ENCODE results near the gene ATE1. TPM values are rescaled to one million over a fixed set of nuclear protein-coding genes. Genes with fewer than 3 reads are reported as not detected.
A peak's percentile ranks its signal among the peaks of the same experiment; 100 is the strongest.
"Not testable (repeated sequence)": the region's sequence is repeated elsewhere in the genome, so short reads cannot be mapped to it uniquely, and the experiment has no call there.

ATE1 gene
- total and polyA plus RNA-seq, 2 donors (not counting 1 experiment from before 2014, with no cell fraction given) = 8.2 to 32.0 TPM

DNA sequence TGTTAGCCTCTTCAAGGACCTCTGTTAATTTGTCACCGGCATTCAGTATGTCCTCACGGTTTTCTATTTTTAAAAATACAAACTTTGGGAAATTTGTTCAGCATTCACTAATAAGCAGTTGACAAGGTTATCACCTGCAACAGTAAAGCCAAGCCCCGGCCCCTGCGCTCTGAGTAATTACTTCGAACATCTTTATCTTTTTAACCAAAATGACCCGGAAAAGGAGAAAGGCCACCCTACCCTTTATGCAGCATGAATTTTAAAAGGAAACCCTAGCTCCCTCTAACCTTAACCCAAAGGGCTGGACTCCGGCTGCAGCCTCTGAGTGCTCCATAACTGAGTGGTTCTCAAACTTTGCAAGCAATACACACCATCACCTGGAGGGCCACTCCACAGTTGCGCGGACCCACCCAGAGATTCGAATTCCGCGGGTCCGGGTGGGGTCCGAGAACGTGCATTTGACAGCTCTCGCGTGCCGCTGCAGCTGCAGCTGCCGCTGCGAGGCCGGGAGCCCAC lies 46.2 kb upstream of the ATE1 start:
- intact Hi-C loops (cut with micrococcal nuclease) = loop anchor here (2.0 kb wide), 1 partner anchor 401 kb away; the partner anchor contains the start of gene PLEKHA1

GRCh38 chr10:121969086-121969485 lies 41.3 kb upstream of the ATE1 start:
- Histone ChIP-seq H3K36me3 (replicated peaks in 1 of 2; ENCODE audit: control extremely low read depth in 1 of 2, control insufficient read depth in 1 of 2, extremely low read depth in 1 of 2, insufficient read depth in 2 of 2, low read length in 1 of 2) (peaks cover 4 to 63% of the 10 kb centered on the region in 2 experiments), H3K79me2 (ENCODE audit: control insufficient read depth, insufficient read depth, low read length) (peaks cover 24% of the 10 kb centered on the region), H4K20me1 (ENCODE audit: control insufficient read depth, insufficient read depth, low read length, poor library complexity, severe bottlenecking) (peaks cover 35% of the 10 kb centered on the region), H3K4me1 (ENCODE audit: control insufficient read depth in 2 of 2, insufficient read depth in 2 of 2, low read length in 2 of 2) (peaks cover 9 to 10% of the 10 kb centered on the region in 2 donors)
- ATAC-seq (ENCODE audit: low read depth); H3K27ac Mint-ChIP-seq; DNase-seq; H3K4me2 ChIP-seq (replicated peaks; ENCODE audit: low read depth, low read length, poor library complexity, severe bottlenecking); H2AFZ ChIP-seq (ENCODE audit: insufficient read depth, low read depth, low read length, poor library complexity, severe bottlenecking); H3K9me3 ChIP-seq (ENCODE audit: control extremely low read depth in 1 of 3, control insufficient read depth in 2 of 3, insufficient read depth in 1 of 3, low read length in 2 of 3); H3K27me3 Mint-ChIP-seq; H3K9me3 Mint-ChIP-seq (ENCODE audit: insufficient read depth); H3K4me3 ChIP-seq (ENCODE audit: control extremely low read depth in 1 of 5, extremely low read depth in 1 of 5, insufficient read depth in 1 of 5, low read depth in 2 of 5, low read length in 4 of 5); H3K4me3 Mint-ChIP-seq; H3K9ac ChIP-seq (ENCODE audit: low read length); POLR2A ChIA-PET; H3K27ac ChIP-seq (ENCODE audit: low read length in 2 of 2); intact Hi-C loops (cut with micrococcal nuclease); H3K27me3 ChIP-seq (replicated peaks in 1 of 4; ENCODE audit: control extremely low read depth in 1 of 4, control insufficient read depth in 3 of 4, insufficient read depth in 4 of 4, low read length in 3 of 4): not testable (repeated sequence)
- 97% methylated on average over 5 of the region's 8 CpGs for whole genome bisulfite sequencing (ENCODE audit: insufficient coverage)
- CTCF ChIA-PET = interaction anchor here (0.7 kb wide), 1 partner anchor 789 kb away, joined by 6 read pairs; no protein-coding TSS in a partner anchor
- H3K4me1 Mint-ChIP-seq = peaks cover 14% of the 10 kb centered on the region

More for the DNA sequence above, 46.2 kb upstream of the ATE1 start:
- peak overlapping the region; percentile 51 to 93 (median 79) for H3K4me3 ChIP-seq (ENCODE audit: control extremely low read depth in 1 of 5, extremely low read depth in 1 of 5, insufficient read depth in 1 of 5, low read depth in 2 of 5, low read length in 4 of 5)
- H3K9me3 Mint-ChIP-seq (ENCODE audit: insufficient read depth) = no peaks in the 10 kb centered on the region
- no peaks in the 10 kb centered on the region for H3K27me3 Mint-ChIP-seq
- peaks cover 0 to 2% (median 0%) of the 10 kb centered on the region in 3 donors for H3K9me3 ChIP-seq (ENCODE audit: control extremely low read depth in 1 of 3, control insufficient read depth in 2 of 3, insufficient read depth in 1 of 3, low read length in 2 of 3)
- H3K27me3 ChIP-seq (replicated peaks in 1 of 4; ENCODE audit: control extremely low read depth in 1 of 4, control insufficient read depth in 3 of 4, insufficient read depth in 4 of 4, low read length in 3 of 4) = no peaks in the 10 kb centered on the region
- H3K4me1 Mint-ChIP-seq = peaks cover 20% of the 10 kb centered on the region
- H3K4me3 Mint-ChIP-seq = peak overlapping the region; percentile 70
- peak overlapping the region; percentile 81 for H3K4me2 ChIP-seq (replicated peaks; ENCODE audit: low read depth, low read length, poor library complexity, severe bottlenecking)
- DNase-seq (no peak), ATAC-seq (ENCODE audit: low read depth) (peak; percentile 10)
- H3K4me1 ChIP-seq (ENCODE audit: control insufficient read depth in 2 of 2, insufficient read depth in 2 of 2, low read length in 2 of 2) = peaks cover 11 to 17% of the 10 kb centered on the region in 2 donors
- WGBS (ENCODE audit: insufficient coverage) = 17% methylated on average over 21 of the region's 21 CpGs
- H3K79me2 ChIP-seq (ENCODE audit: control insufficient read depth, insufficient read depth, low read length) = peaks cover 30% of the 10 kb centered on the region
- ChIA-PET CTCF (interaction anchor here (0.9 to 1.7 kb wide), 2 partner anchors 46 to 73 kb away, joined by 3 read pairs; no protein-coding TSS in a partner anchor), POLR2A (no interaction called here)
- peaks cover 0 to 21% of the 10 kb centered on the region in 2 experiments for H3K36me3 ChIP-seq (replicated peaks in 1 of 2; ENCODE audit: control extremely low read depth in 1 of 2, control insufficient read depth in 1 of 2, extremely low read depth in 1 of 2, insufficient read depth in 2 of 2, low read length in 1 of 2)
- H3K27ac ChIP-seq (ENCODE audit: low read length in 2 of 2) = peak overlapping the region; percentile 10 to 78
- peak overlapping the region; percentile 95 for H3K9ac ChIP-seq (ENCODE audit: low read length)
- peak overlapping the region; percentile 46 for H3K27ac Mint-ChIP-seq
- TF ChIP-seq, protein P1, sequence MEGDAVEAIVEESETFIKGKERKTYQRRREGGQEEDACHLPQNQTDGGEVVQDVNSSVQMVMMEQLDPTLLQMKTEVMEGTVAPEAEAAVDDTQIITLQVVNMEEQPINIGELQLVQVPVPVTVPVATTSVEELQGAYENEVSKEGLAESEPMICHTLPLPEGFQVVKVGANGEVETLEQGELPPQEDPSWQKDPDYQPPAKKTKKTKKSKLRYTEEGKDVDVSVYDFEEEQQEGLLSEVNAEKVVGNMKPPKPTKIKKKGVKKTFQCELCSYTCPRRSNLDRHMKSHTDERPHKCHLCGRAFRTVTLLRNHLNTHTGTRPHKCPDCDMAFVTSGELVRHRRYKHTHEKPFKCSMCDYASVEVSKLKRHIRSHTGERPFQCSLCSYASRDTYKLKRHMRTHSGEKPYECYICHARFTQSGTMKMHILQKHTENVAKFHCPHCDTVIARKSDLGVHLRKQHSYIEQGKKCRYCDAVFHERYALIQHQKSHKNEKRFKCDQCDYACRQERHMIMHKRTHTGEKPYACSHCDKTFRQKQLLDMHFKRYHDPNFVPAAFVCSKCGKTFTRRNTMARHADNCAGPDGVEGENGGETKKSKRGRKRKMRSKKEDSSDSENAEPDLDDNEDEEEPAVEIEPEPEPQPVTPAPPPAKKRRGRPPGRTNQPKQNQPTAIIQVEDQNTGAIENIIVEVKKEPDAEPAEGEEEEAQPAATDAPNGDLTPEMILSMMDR (IDR thresholded peaks at IDR 0.05) = no peak
- TF ChIP-seq EZH2 (IDR thresholded peaks at IDR 0.05; ENCODE audit: borderline replicate concordance, insufficient read depth, low read depth, low read length, poor library complexity, severe bottlenecking) = no peak
- H4K20me1 ChIP-seq (ENCODE audit: control insufficient read depth, insufficient read depth, low read length, poor library complexity, severe bottlenecking) = peaks cover 23% of the 10 kb centered on the region
- peak overlapping the region; percentile 92 for H2AFZ ChIP-seq (ENCODE audit: insufficient read depth, low read depth, low read length, poor library complexity, severe bottlenecking)

All from B cell (primary cell).